Muscle of back (tissue), 11 donors: ENCODE results near the gene CEPT1. TPM values are rescaled to one million over a fixed set of nuclear protein-coding genes. Genes with fewer than 3 reads are reported as not detected.
"Not testable (repeated sequence)": the region's sequence is repeated elsewhere in the genome, so short reads cannot be mapped to it uniquely, and the experiment has no call there.

Experiments
- DNase-seq, 3 donors: peaks; one replicate each; pipeline versions ENCODE4 v3.0.0 to v3.0.0-alpha.2; 2013
- polyA plus RNA-seq, 10 donors: library from polyadenylated mRNA; unstranded; fragments of 120-200 nt; gene quantifications; one replicate each; pipeline ENCODE4 v1.2.1, GENCODE V29; 2013; ENCODE audit not compliant: insufficient read length in 10 of 10

Gene CEPT1
- polyA plus RNA-seq, 10 donors, result 16.4 to 33.0 (median 23.5) TPM

- no peak for DNase-seq
Observed at GRCh38 chr1:111209622-111210021, 69.6 kb downstream of the CEPT1 start.

- DNase-seq, result no peak
Observed at GRCh38 chr1:111211921-111212320, 71.9 kb downstream of the CEPT1 start.

DNA sequence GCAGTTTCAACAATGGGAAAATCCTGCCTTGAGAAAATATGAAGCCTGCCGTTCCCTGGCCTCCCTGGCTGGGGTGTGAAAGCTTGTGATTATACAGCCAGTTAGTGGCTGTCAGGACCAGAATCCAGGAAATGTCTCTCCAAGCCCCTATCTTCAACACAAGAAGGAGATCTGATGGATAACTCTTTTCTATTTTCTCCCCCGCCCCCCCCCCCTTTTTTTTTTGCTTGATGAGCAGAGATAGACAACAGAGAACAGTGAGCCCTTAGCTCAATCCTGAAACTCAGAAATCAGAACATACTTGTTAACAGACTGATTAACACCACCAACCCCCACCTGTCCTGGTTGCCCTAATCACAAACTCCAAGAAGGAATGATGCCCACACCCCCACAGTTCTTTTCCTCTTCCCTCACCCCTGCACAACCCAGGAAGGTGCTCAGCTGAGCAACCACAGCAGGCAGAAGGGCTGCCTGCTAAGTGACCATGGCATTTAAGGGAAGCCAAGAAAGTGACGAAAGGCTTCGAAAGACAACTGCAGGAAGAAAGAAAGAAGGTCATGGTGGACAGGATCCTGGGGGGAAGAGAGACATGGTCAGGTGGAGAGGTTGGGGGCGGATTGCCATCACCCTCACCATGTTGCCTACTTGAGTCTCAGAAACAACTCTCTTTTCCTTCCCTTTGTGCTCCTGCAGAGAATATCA is 72.8 kb downstream of the CEPT1 start:
- DNase-seq, result no peak

DNA sequence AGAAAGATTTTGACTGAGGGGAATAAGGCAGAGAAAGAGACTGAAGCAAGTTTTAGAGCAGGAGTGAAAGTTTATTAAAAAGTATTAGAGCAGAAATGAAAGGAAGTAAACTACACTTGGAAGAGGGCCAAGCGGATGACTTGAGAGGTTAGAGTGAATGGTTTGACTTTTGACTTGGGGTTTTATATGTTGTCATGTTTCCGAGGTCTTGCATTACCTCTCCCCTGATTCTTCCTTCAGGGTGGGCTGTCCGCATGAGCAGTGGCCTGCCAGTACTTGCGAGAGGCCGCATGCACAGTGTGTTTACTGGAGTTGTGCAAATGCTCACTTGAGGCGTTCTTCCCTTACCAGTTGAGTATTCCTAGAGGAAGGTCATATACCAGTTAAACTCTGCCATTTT is 73.4 kb downstream of the CEPT1 start:
- DNase-seq, result no peak

- no peak for DNase-seq
Observed at GRCh38 chr1:111214074-111214801, 74.2 kb downstream of the CEPT1 start.

- DNase-seq, result no peak
Observed at GRCh38 chr1:111214884-111215283, 74.9 kb downstream of the CEPT1 start.

GRCh38 chr1:111215285-111215684 is 75.3 kb downstream of the CEPT1 start:
- not testable (repeated sequence) for DNase-seq

- no peak for DNase-seq
Observed at GRCh38 chr1:111216751-111217150, 76.7 kb downstream of the CEPT1 start.

DNA sequence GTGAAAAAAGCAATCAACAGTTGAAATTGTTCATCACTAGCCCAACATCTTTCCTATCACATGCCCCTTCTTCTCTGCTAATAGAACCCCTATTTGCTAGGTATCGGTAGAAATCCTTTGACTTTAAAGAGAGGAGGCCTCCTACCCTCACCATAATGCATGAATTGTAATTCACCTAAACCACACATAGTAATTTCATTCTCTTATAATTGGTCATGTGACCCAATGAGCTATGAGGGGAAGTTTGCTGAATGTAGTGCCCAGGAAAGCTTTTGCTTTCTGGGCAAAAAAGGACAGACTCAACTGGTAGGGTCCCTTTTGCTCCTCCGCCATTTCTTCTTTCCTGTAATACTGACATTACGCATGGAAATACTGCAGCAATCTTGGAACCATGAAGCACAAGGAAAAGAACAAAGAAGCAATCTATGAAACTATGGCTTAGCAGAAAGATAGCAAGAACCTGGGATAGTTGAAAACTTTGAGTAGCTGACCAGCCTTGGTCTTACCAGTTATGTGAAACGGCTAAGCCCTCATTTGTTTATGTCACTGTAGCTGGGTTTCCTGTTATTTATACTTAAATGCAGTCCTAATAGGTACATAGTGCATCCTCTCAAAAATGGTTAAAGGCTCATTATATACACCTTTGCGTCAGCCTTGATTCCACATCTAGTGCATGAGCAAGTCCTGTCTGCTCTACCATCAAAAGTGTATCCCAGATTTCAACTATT is 77.3 kb downstream of the CEPT1 start:
- DNase-seq, result no peak

DNA sequence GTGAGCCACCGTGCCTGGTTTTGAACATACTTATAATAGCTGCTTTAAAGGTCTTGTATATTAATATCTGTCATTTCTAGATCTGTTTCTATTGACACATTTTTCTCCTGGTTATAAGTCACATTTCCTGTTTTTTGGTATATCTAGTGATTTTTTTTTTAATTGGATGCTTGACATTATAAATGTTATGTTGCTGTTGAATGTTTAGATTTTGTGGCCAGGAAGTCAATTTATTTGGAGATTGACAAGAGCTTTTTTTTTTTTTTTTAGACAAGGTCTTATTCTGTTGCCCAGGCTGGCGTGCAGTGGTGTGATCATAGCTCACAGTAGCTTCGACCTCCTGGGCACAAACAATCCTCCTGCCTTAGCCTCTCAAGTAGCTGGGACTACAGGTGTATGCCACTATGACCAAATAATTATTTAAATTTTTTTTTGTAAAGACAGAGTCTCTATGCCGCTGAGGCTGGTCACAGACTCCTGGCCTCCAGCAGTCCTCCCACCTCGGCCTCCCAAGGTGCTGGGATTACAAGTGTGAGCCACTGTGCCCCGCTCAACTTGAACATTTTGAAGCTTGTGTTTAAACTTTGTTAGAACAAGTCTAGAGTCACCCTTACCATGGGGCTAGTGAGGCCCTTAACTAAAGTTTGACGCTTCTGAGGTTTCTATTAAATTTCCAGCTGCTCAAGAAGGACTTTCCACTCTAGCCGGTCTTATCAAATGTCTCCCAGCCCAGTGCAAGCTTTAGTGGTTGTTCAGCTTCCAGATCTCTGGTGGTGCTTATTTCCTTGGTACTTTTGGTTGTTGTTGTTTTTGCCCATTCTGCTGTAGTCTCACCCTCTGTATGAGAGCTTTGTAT is 78.9 kb downstream of the CEPT1 start:
- DNase-seq, result no peak

DNA sequence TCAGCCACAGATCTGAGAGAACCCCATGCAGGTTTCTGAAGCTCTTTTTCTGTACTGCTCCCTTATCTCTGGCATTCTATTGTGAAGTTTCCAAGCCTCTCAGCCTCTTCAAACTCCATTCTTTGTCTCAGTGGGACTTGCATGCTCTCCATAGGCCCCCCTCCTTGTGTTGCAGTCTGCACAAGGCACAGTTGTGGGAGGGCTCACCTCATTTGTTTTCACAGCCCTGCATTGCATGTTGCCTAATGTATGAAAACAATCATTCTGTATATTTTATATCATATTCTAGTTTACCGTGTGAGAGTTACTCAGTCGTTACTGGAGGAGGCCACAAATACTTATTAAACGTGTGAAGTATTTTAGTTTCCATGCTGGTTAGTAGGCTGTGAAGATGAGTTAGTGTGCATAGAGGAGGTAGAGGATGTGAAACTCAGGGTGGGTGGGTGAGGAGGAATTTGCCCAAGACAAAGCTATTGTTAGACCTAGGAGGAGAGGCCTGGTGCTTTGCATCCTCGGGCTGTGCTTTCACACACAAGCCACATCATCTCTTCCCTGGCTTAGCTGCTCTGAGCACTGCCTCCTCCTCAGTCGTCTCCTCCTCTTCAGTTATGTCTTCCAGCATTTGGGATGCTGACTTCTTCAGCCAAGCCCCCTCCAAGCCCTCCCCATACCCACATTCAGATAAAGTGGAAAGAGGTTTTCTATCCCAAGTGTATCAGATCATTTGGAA is 79.7 kb downstream of the CEPT1 start:
- DNase-seq, result peak in 1 of 3 donors; percentile 16

DNA sequence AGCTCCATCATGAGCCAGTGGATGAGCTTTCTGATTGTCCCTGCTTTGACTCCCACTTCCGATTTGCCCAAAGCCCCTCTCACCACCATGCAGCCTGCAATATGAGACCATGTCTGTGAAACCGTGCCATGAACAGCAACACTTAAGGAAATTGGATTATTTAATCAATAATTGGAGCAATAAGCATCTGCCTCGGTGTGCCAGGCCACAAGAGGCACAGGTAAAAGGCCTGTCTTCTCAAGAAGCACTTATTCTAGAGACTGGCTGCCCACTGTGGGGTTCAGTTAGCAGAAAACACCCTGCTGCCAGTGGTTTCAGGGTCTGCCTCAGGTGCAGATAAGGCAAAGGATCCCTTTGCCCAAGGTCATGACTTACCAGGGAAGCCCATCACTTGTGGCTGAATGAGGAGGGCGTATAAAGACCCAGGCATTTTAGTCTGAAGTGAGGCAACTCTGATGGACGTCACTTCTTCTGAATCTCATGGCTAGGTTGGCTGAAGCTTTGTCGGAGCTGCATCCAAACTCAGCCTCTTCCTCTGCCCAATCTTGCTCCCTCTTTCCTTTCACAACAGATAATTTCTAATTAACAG is 80.4 kb downstream of the CEPT1 start:
- DNase-seq, result no peak

GRCh38 chr1:111221276-111221632 is 81.2 kb downstream of the CEPT1 start:
- no peak for DNase-seq

- peak in 2 of 3 donors; percentile 27 to 28 for DNase-seq
Observed at GRCh38 chr1:111221633-111222291, 81.7 kb downstream of the CEPT1 start.

- DNase-seq, result peak in 2 of 3 donors; percentile 38 to 39
Observed at GRCh38 chr1:111222308-111223125, 82.5 kb downstream of the CEPT1 start.

- no peak for DNase-seq
Observed at GRCh38 chr1:111223126-111223685, 83.2 kb downstream of the CEPT1 start.

GRCh38 chr1:111225091-111225490 is 85.1 kb downstream of the CEPT1 start:
- DNase-seq, result no peak

DNA sequence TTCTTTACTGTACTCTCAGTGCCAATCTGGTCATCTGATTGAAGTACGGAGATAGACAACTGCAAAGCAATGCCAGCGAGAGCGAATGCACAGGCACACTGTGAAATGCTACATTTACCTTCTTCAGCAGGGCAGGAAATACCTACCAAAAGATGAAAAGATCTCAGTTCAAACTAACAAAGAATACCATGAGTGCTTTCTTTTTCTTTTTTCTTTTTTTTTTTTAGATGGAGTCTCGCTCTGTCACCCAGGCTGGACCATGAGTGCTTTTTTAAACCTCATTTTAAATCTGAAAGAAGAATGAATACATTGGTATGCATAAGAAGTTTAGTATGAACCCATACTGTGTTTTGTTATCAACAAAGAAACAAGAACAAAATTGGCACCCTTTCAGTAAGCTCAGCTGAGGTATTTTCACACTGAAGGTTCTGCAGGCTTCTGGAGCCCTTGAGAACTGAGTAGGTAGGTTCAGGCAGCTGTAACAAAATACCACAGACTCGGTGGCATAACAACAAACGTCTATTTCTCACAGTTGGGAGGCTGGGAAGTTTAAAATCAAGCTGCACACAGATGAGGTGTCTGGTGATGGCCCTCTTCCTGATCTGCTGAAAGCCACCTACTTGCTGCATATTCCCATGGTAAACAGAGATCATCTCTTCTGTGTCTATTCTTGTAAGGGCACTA is 85.8 kb downstream of the CEPT1 start:
- DNase-seq, result no peak
